Right hindlimb (tissue), 1 donor: ENCODE measurements around the gene DYNC2I2.
"Not testable (repeated sequence)": the region's sequence is repeated elsewhere in the genome, so short reads cannot be mapped to it uniquely, and the experiment has no call there.

Experiments
- DNase-seq: peaks from one replicate; pipeline ENCODE4 v3.0.0-alpha.2; 2018

DYNC2I2 gene

DNA sequence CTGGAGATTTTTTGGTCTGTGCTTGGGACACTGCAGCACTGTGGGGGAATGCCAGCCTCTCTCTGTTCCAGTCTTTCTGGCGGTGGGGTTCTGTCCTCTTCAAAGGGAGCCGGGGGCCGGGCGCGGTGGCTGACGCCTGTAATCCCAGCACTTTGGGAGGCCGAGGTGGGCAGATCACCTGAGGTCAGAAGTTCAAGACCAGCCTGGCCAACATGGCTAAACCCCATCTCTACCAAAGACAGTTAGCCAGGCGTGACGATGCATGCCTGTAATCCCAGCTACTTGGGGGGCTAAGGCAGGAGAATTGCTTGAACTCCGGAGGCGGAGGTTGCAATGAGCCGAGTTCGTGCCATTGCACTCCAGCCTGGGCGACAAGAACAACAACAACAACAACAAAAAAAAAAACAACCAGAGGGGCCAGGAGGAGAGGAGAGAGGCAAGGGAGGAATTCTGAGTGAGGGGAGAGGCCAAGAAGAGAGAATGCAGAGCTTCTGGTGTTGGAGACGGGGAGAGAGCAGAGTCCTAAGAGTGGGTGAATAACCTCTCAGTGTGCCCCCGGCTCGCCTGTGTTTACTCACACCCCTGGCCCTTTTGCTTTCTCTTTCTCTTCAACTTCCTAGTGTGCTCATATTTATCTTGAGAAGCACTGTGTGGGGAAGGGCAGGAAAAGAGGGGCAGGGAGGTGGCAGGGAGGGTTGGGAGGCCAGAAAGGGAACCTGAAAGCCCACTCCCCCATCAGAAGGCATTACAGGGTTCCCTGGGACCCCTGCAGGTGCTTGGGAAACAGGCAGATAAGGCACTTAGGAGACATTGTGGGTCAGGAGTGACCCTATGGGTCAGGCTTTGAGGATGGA is 29.2 kb upstream of the DYNC2I2 start:
- DNase-seq, result no peak

DNA sequence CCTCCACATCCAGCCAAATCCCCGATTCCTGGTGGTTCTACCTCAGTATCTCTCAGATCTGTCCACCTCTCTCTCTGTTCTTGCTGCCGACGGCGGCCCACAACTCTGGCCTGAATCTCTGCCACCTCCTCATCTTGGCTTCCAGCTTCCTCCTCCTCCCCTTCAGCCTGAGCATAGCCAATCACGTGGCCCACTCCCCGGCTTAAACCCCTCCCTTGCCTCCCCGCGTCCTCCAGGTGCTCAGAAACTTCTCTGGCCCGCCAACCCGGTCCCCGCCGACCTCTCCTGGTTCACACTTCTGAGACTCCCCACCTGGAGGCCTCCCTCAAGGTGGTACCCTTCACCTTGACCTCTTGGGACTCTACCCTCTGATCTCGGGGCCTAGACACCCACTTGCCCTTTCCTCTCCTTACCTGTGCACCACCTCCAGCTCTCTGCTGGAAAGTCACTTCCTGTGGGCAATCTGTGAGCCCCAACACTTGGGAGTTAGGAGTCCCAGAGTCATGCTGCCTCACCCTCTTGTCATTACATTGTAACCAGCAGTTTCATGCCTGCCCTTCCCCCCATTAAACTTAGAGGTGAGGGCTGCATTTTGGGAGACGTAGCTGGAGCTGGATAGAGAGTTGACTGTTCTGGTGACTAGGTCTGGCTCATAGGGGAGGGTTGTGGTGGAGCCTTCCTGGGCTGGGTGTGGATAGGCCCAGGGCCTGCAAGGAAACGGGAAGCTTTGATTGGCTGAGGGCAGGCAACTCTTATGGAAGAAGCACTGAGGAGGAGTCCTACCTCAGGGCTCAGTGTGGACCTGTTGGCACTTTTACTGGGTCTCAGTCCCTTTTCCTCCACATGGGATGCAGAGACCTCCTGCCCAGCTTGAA is 27.9 kb upstream of the DYNC2I2 start:
- DNase-seq, result peak; percentile 83

DNA sequence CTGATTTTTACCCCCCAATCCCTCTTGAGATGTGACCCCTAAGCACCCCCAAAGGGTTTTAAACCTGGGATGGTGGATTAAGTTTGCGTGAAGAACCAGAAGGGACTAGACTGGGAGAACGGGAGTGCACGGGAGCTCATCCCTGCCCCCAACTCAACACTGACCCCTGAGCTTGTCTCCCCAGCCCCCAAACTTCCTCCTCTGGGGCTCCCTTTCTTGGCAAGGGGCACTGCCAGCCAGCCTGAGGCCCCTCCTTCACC is 27.3 kb upstream of the DYNC2I2 start:
- DNase-seq, result no peak

DNA sequence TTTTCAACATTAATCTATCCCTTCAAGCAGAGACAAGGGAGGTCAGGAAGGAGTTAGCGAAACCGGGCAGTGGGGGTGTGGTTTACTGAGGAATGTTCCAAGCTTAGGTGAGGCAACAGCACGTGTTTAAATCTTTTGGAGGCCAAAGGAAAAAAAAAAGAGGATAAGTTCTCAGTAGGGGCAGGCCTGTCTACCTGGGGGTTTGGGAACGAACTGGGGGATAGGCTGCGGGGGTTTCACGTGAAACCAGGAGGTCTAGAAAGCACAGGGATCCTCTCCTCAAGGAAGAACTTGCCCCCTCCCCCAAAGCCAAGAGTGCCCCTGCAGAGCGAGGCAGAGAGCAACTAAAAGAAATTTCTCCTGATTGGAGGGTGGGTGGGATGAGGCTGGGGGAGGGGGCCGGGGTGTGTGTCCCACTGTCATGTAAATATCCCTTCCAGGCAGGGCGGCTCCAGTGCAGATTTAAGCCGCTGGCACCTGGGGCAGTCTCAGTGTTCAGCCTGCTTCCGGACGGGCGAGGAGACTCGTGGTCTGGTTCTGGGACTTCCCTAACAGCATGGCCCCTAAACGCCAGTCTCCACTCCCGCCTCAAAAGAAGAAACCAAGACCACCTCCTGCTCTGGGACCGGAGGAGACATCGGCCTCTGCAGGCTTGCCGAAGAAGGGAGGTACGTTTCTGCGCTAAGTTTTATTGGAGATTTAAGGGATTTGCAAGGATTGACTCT is 26.9 kb upstream of the DYNC2I2 start:
- peak; percentile 54 for DNase-seq

DNA sequence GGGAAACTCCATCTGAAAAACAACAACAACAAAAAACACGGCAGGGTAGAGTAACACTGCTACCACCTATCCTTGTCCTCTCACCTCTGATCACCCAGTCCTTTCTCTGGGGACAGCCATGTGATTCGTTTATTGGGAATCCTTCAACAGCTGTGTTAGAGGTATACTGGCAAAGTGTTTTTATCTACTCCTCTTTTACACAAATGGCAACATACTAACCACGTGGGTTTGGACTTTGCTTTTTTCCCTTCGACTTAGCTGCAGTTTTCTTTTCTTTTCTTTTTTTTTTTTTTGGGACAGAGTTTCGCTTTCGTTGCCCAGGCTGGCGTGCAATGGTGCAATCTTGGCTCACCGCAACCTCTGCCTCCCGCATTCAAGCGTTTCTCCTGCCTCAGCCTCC is 21.1 kb upstream of the DYNC2I2 start:
- no peak for DNase-seq

DNA sequence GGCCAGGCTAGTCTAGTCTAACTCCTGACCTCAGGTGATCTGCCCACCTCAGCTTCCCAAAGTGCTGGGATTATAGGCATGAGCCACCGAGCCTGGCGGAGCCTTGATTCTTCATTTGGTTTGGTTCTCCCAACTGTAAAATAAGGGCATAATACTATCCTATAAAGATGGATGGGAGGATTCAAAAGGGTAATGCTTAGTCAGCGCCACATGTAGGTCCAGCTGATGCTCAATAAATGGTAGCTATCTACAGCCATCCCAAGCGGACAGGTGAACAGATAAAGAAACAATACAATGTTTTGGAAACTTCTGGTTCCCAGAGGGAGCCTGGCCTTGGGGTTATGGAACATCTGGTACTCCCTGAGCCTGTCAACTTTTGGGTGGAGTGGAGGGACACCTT is 18.7 kb upstream of the DYNC2I2 start:
- no peak for DNase-seq

DNA sequence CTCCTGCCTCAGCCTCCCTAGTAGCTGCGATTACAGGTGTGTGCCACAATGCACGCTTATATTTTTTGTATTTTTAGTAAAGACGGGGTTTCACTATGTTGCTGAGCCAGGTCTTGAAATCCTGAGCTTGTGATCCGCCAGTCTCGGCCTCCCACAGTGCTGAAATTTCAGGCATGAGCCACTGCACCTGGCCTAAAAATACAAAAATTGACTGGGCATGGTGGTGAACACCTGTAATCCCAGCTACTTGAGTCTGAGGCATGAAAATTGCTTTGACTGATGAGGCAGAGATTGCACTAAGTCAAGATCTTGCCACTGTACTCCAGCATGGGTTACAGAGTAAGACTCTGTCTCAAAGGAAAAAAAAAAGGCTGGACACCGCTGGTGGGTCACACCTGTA is 13.1 kb upstream of the DYNC2I2 start:
- DNase-seq, result no peak

DNA sequence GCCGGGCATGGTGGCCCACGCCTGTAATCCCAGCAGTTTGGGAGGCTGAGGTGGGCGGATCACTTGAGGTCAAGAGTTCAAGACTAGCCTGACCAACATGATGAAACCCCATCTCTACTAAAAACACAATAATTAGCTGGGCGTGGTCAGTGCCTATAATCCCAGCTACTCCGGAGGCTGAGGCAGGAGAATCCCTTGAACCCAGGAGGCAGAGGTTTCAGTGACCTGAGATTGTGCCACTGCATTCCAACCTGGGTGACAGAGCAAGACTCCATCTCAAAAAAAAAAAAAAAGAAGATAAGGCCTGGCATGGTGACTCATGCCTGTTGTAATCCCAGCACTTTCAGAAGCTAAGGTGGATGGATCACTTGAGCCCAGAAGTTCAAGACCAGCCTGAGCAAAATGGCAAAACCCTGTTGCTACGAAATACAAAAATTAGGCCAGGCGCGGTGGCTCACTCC is 9.9 kb upstream of the DYNC2I2 start:
- DNase-seq, result not testable (repeated sequence)

DNA sequence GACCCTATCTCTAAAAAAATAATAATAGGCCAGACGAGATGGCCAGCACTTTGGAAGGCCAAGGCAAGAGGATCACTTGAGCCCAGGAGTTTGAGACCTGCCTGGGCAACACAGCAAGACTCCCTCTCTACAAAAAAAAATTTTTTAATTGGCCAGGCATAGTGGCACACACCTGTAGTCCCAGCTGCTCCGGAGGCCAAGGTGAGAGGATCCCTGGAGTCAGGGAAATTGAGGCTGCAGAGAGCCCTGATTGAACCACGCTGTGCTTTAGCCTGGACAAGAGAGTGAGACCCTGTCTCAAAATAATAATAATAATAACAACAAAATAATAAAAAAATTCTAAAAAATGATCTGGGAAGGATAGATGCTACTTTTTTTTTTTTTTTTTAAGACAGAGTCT is 1.1 kb upstream of the DYNC2I2 start:
- no peak for DNase-seq

DNA sequence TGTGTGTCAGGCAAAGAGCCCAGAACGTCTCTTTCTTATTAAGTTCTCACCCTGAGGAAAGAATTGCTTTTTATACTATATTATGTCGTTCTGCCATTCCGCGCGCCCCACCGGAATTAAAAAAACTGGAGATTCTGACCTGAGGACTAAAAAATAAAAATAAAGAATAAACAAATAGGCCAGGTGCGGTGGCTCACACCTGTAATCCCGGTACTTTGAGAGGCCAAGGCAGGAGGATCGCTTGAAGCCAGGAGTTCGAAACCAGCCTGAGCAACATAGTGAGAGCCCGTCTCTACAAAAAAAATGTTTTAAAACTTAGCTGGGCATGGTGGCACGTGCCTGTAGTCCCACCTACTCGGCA is 677 bp upstream of the DYNC2I2 start:
- DNase-seq, result no peak

DNA sequence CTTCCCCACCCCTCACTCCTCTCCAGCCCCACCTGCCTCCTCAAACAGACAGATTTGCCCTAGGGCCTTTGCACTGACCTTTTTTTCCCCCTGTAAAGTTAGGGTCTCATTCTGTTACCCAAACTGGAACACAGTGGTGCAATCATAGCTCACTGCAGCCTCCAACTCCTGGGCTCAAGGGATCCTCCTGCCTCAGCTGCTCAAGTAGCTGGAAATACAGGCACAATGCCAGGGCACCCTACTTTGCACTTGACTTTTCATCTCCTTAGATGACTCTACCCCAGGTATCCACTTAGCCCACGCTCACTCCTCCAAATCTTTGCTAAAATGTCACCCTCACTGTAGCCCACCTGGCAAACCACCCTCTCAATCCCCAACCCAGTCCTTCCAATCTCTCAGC is 2.2 kb downstream of the DYNC2I2 start:
- no peak for DNase-seq

DNA sequence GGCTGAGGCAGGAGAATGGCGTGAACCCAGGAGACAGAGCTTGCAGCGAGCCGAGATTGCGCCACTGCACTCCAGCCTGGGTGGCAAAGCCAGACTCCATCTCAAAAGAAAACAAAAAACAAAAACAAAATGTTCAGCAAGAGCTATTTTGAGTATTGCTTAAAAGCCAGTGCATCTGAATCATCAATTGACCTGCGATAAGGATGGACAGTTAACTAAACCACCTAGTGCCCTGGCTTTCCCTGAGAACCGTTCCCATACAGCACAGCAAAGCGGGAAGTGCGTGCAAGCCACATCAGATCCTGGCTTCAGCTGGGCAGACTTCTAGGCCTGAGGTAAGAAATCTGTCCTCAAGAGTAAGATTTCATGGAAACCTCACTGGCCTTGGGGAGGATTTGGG is 2.7 kb downstream of the DYNC2I2 start:
- DNase-seq, result no peak

DNA sequence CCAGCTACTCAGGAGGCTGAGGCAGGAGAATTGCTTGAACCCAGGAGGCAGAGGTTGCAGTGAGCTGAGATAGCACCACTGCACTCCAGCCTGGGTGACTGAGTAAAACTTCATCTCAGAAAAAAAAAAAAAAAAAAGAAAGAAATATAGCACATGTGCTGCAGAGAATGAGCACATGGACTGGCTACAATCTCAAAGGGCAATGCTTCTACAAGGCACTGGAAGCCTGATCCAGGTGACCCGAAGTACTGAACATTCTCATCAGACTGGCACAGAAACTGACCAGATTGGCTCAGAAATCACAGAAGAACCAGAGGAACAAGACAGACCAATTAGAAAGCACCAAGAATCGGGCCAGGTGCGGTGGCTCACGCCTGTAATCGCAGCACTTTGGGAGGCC is 4.8 kb downstream of the DYNC2I2 start:
- no peak for DNase-seq

DNA sequence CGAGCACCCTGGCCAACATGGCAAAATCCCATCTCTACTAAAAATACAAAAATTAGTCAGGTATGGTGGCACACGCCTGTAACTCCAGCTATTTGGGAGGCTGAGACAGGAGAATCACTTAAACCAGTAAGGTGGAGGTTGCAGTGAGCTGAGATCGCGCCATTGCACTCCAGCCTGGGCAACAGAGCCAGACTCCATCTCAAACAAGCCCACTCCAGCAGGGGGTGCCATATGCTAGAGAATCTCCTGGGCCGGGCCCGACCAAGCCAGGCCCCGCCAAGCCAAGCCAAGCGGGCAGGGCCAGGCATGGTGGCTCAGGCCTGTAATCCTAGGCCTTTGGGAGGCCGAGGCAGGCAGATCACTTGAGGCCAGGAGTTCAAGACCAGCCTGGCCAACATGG is 8.4 kb downstream of the DYNC2I2 start:
- DNase-seq, result not testable (repeated sequence)

DNA sequence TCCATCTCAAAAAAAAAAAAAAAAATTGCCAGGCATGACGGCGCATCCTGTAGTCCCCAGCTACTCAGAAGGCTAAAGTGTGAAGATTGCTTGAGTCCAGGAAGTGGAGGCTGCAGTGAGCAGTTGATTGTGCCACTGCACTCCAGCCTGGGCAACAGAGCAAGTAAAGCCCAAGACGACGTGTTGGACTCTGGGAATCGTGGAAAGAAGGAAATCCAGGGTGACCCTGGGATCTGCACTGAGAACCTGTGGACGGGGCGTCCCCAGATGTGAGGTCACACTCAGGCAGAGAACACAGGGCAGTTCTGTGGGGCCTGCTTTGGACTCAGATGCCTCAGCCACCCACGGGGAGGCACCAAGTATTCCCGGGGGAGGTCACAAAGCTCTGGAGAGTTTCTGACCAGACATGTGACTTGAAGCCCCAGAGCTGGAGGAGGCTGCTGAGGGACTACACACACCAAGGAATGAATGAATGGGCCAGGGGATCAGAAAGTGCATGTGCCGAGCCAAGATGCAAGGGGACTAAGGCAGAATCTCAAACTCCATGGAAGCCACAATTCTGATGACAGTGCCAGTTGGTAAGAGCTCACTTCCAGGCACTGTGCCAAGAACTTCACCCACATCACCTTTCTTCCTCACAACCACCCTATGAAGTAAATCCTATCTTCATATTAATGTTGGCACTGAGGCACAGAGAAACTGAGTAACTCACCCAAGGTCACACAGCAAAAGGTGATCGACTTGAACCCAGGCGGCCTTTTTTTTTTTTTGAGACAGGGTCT is 12.9 kb downstream of the DYNC2I2 start:
- no peak for DNase-seq

DNA sequence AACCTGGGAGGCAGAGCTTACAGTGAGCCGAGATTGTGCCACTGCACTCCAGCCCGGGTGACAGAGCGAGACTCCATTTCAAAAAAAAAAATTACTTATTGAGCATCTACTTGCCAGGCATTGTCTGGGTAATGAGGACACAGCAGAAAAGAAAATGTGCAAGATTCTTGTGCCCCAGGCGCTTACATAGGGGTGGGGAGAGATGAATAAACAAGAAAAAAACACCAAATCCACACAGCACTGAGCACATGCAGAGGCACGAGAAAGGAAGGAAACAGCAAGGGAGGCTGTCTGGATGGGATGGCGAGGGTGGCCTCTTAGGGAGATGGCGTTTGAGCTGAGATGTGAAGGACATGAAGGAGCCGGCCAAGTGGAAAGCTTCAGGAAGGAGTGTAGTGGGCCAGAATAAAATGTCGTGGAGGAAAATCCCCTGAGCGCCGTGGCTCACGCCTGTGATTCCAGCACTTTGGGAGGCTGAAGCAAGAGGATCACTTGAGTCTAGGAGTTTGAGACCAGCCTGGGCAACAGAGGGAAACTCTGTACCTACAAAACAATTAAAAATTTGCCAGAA is 13.9 kb downstream of the DYNC2I2 start:
- DNase-seq, result no peak

DNA sequence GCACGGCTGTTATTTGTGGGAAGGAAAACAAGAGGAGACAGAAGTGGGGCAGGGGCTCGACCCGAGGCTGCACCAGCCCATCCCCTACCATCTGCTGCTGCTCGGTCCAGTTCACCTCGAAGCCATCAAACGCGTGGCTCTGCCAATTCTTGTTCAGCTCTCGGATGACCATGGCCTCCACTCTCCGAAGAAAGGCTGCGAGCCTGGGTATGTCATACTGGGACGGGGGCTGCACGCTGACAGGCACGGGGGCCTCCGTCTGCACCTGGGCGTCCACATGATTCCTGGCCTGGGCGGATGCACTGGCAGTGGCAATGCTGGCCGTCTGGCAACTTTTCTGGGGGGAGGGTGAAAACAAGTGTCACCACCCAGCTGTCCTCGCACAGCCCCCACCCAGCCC is 16.0 kb downstream of the DYNC2I2 start:
- no peak for DNase-seq

DNA sequence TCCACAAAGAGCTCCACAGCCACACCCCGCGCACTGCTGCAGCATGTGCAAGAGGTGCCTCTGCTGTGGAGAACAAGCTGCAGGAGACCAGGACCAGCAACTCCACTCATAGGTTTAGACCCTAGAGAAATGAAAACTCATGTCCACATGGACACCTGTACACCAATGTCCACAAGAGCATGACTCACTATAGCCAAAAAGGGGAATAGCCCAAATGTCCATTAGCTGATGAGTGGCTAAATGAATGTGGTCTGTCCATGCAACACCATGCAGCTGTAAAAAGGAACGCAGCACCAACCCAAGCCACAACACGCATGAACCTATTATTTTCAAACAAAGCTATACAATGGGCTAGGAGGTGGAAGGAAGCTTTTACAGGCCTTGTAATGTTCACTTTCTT is 18.1 kb downstream of the DYNC2I2 start:
- DNase-seq, result no peak

DNA sequence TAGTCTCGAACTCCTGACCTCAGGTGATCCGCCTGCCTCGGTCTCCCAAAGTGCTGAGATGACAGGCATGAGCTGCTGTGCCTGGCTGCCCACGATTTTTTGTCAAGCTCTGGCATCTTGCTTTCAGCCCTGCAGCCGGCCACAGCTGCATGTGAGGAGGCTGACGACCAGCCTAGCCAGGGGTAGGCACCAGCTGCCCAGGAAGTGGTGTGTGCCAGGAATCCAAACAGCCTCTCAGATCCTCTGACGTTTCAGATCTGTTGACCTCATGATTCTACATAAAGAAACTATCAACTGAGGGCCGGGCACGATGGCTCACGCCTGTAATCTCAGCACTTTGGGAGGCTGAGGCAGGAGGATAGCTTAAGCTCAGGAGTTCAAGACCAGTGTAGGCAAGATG is 19.0 kb downstream of the DYNC2I2 start:
- peak; percentile 79 for DNase-seq

DNA sequence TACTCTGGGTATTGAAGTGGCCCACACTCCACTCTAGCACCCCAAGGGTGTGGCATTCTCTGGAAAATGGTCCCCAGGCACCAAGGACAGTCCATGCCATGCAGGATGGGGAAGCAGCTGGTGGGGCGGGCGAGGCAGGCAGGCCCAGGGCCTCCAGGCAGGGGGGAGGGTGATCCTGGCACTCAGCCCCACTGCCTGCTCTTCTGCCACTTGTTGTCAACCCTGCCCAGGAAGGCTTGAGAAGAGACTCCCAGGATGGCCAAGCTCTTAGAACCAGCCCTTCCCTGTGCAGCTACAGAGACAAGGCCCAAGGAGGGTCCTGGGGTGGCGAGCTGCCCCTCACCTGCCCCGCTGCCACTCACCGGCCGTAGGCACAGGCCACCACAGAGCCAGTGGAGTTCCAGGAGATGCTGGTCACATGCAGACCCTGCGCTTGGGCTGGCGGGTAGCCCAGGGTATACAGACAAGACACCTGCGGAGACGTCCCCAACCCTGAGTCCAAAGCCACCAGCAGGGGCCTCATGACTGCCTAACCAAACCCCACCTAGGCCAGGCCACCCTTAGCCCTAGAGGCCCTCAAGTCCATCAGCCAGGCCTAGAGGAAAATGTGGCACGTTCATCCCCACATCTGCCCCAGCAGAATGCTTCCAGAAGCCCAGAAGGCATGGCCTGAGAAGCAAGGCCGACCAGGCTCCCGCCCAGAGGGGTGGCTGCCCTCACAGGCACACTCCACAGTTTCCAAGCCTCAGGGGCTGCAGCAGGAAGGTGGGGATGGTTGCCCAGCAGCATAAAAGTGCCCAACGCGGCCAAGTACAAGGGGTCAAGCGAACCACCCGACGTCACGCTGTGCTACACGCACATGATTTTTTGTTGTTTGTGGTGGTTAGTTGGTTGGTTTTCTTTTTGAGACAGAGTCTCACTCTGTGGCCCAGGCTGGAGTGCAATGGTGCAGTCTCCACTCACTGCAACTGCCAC is 19.8 kb downstream of the DYNC2I2 start:
- peak; percentile 73 for DNase-seq

DNA sequence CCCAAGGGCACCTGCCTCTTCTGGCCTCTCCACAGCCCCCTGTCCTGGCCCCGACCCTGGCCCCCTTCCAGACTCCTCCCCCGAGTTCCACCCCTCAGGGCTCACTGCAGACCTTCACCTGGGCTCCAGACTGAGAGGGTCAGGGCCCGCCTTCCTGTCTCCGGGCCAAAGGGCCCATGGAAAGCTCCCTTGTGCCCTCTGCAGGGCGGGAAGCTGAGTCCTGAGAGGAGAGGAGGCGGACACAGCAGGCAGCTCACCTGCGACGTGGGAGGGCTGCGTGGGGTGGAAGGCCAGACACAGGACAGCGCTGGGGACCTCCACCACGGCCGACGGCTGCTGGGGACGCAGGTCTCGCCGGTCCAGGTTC is 20.6 kb downstream of the DYNC2I2 start:
- peak; percentile 55 for DNase-seq
